ENCODE results near the gene NCOA7.

DNA sequence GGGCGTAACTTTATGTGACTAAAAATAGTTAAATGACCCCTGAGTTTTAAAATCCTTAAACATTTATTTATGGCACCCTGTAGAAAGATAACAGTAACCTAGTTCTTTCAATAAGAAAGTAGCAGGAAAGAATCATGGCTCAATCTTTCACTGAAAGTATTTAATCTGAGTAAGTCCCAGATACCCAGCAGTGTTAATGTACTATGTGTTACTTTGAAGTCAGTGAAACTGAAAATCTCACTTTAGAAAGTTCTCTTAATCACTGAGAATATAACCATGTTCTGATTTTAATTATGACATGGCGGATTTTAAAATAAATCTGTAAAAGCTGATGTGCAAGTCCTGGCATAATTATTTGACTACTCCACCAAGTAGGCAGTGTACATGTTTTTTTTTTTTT, 49.4 kb upstream of the NCOA7 start:
- TF ChIP-seq, protein P1, sequence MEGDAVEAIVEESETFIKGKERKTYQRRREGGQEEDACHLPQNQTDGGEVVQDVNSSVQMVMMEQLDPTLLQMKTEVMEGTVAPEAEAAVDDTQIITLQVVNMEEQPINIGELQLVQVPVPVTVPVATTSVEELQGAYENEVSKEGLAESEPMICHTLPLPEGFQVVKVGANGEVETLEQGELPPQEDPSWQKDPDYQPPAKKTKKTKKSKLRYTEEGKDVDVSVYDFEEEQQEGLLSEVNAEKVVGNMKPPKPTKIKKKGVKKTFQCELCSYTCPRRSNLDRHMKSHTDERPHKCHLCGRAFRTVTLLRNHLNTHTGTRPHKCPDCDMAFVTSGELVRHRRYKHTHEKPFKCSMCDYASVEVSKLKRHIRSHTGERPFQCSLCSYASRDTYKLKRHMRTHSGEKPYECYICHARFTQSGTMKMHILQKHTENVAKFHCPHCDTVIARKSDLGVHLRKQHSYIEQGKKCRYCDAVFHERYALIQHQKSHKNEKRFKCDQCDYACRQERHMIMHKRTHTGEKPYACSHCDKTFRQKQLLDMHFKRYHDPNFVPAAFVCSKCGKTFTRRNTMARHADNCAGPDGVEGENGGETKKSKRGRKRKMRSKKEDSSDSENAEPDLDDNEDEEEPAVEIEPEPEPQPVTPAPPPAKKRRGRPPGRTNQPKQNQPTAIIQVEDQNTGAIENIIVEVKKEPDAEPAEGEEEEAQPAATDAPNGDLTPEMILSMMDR (IDR thresholded peaks at IDR 0.05; ENCODE audit: low read depth, low read length, missing input control): no peak
- TF ChIP-seq YY1 (IDR thresholded peaks at IDR 0.05) (no peak), JUND (IDR thresholded peaks at IDR 0.05) (no peak), GABPA (IDR thresholded peaks at IDR 0.05 in 1 of 2, conservative IDR thresholded peaks at IDR 0.05 in 1 of 2) (no peak), TAF1 (conservative IDR thresholded peaks at IDR 0.05) (no peak), RAD21 (IDR thresholded peaks at IDR 0.05) (no peak), SP1 (IDR thresholded peaks at IDR 0.05) (no peak), RXRA (IDR thresholded peaks at IDR 0.05) (no peak), FOXA1 (IDR thresholded peaks at IDR 0.05) (no peak), EGR1 (IDR thresholded peaks at IDR 0.05; ENCODE audit: low read depth in 2 of 2) (no peak)
- TF ChIP-seq, protein P2, sequence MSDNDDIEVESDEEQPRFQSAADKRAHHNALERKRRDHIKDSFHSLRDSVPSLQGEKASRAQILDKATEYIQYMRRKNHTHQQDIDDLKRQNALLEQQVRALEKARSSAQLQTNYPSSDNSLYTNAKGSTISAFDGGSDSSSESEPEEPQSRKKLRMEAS (IDR thresholded peaks at IDR 0.05): no peak
- TF ChIP-seq, protein P3, sequence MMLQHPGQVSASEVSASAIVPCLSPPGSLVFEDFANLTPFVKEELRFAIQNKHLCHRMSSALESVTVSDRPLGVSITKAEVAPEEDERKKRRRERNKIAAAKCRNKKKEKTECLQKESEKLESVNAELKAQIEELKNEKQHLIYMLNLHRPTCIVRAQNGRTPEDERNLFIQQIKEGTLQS (IDR thresholded peaks at IDR 0.05): no peak
- TF ChIP-seq, protein P4, sequence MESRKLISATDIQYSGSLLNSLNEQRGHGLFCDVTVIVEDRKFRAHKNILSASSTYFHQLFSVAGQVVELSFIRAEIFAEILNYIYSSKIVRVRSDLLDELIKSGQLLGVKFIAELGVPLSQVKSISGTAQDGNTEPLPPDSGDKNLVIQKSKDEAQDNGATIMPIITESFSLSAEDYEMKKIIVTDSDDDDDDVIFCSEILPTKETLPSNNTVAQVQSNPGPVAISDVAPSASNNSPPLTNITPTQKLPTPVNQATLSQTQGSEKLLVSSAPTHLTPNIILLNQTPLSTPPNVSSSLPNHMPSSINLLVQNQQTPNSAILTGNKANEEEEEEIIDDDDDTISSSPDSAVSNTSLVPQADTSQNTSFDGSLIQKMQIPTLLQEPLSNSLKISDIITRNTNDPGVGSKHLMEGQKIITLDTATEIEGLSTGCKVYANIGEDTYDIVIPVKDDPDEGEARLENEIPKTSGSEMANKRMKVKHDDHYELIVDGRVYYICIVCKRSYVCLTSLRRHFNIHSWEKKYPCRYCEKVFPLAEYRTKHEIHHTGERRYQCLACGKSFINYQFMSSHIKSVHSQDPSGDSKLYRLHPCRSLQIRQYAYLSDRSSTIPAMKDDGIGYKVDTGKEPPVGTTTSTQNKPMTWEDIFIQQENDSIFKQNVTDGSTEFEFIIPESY (IDR thresholded peaks at IDR 0.05): no peak
- TF ChIP-seq, protein P5, sequence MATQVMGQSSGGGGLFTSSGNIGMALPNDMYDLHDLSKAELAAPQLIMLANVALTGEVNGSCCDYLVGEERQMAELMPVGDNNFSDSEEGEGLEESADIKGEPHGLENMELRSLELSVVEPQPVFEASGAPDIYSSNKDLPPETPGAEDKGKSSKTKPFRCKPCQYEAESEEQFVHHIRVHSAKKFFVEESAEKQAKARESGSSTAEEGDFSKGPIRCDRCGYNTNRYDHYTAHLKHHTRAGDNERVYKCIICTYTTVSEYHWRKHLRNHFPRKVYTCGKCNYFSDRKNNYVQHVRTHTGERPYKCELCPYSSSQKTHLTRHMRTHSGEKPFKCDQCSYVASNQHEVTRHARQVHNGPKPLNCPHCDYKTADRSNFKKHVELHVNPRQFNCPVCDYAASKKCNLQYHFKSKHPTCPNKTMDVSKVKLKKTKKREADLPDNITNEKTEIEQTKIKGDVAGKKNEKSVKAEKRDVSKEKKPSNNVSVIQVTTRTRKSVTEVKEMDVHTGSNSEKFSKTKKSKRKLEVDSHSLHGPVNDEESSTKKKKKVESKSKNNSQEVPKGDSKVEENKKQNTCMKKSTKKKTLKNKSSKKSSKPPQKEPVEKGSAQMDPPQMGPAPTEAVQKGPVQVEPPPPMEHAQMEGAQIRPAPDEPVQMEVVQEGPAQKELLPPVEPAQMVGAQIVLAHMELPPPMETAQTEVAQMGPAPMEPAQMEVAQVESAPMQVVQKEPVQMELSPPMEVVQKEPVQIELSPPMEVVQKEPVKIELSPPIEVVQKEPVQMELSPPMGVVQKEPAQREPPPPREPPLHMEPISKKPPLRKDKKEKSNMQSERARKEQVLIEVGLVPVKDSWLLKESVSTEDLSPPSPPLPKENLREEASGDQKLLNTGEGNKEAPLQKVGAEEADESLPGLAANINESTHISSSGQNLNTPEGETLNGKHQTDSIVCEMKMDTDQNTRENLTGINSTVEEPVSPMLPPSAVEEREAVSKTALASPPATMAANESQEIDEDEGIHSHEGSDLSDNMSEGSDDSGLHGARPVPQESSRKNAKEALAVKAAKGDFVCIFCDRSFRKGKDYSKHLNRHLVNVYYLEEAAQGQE (IDR thresholded peaks at IDR 0.05): no peak

Measured in liver (tissue), 3 donors.